ENCODE data around the gene NOP14. TPM values are rescaled to one million over a fixed set of nuclear protein-coding genes. Genes with fewer than 3 reads are reported as not detected.
"Not testable (repeated sequence)": the region's sequence is repeated elsewhere in the genome, so short reads cannot be mapped to it uniquely, and the experiment has no call there.

Gene NOP14
- total RNA-seq, 1 experiment from 2014 or later, result 18.0 TPM

GRCh38 chr4:2961811-2962441, 1.3 kb downstream of the NOP14 start:
- no peak for DNase-seq (ENCODE audit: low read depth)

GRCh38 chr4:2961421-2961810, 1.8 kb downstream of the NOP14 start:
- no peak for DNase-seq (ENCODE audit: low read depth)

DNA sequence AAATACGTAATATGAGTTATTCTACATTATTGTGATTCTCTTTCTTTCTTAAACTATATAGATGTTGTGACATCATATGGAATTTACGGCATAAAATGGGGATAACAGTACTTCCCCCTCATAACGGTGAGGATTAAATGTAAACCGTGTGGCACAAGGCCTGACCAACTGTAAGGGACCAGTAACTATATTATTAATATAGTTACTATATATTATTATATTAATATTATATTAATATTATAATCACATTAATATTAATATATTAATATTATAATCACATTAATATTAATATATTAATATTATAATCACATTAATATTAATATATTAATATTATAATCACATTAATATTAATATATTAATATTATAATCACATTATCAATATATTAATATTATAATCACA, 2.8 kb downstream of the NOP14 start:
- DNase-seq (ENCODE audit: low read depth), result not testable (repeated sequence)

GRCh38 chr4:2958446-2958845, 4.8 kb downstream of the NOP14 start:
- peak; percentile 89 for DNase-seq (ENCODE audit: low read depth)

- not testable (repeated sequence) for DNase-seq (ENCODE audit: low read depth)
These were observed 7.8 kb downstream of the NOP14 start for GRCh38 chr4:2955186-2956044.

DNA sequence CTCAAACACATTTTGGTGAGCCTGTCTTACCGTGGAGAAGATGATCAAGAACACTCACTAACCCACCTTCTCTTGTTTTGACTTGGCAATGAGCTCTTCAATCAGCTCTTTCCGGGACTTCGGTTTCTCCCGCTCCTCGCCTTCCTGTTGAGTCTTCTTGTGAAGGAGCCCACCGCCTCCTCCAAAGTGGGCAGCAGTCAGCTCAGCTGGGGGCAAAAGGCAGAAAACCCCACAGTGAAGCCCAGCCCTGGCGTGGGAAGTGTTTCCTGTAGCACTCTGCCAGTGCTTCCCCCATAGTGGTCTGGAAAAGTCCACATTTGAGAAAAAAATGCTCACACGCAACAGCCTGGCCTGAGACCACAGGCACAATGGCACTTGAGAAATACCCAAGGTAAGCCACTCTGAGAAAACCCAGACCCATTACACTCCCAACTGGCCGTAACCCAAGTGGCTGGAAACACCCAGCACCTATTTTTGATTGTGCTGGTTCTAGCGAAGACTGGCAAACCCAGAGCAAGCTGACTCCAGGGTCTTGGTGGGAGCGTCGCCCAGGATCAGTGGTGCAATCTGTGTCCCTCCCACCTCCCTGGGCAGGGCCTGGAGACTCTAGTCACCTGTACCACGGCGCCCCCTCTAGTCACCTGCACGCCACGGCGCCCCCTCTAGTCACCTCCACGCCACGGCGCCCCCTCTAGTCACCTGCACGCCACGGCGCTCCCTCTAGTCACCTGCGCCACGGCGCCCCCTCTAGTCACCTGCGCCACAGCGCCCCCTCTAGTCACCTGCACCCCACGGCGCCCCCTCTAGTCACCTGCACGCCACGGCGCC, 8.6 kb downstream of the NOP14 start:
- no peak for DNase-seq (ENCODE audit: low read depth)

GRCh38 chr4:2953496-2953895, 9.7 kb downstream of the NOP14 start:
- DNase-seq (ENCODE audit: low read depth), result no peak

- DNase-seq (ENCODE audit: low read depth), result no peak
These were observed 12.8 kb downstream of the NOP14 start for GRCh38 chr4:2950221-2950989.

DNA sequence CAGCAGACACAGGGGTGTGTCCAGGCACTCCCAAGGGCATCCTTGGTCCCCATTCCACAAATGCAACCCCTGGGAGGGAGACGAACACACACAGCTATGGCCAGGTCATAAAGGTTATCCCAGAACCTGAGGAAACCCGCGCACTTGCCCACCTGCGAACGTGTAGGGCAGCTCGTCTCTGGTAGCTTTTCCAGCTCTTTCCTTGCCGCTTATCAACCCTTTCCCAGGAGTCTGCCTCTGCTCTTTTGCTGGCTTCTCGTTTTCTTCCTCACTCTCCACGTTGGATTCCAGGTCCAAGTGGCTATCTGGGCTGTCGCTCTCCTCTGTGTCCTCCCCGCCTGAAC, 13.5 kb downstream of the NOP14 start:
- DNase-seq (ENCODE audit: low read depth), result no peak

DNA sequence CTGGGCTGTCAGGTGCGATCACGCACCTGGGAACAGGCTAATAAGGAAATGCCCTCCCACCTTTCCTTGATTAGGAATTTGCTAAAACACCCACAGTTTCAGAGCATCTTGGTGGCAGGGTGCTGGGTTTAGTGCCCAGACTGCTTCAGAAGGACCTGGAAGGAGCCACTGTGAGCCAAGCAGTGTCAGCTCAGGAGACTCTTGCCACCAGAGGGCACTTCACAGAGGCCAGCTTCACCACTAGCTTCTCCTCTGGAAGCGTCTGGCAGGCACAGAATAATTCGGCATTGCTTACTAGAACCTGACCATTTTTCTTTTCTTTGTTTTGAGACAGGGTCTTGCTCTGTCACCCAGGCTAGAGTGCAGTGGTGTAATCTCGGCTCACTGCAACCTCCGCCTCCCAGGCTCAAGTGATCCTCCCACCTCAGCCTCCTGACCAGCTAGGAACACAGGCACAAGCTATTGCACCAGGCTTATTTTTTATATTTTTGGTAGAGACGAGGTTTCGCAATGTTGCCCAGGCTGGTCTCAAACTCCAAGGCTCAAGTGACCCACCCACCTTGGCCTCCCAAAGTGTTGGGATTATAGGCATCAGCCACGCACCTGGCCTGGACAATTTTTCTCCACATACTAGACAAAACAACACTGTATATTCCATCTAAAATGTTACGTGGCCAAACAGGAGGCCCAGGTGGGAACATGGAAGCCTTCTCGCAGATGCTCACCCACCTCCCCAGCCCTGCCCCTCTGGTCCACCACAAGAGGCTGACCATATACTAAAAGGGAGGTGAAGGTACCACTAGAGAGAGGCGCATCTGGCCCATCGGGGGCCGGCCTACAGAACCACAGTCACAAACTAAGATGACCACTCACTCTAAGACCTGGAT, 14.1 kb downstream of the NOP14 start:
- peak; percentile 32 for DNase-seq (ENCODE audit: low read depth)

DNA sequence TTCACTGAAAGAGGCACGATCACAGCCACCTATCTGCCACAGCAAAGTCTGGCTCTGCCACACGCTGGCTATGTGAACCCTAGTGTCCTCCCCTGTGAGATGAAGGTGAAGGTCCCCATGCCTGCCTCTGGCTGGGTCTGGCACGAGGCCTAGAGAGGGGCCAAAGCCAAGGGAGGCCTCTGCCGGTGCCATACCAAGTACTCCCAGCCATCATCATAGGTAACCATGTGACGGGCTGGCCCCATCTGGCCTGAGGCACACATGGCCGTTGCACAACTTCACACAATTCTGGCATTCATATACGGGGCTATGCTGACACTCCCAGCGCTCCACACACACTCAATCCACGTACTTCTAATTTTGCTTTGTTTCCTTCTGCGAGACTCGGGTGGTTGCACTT, 15.3 kb downstream of the NOP14 start:
- no peak for DNase-seq (ENCODE audit: low read depth)

DNA sequence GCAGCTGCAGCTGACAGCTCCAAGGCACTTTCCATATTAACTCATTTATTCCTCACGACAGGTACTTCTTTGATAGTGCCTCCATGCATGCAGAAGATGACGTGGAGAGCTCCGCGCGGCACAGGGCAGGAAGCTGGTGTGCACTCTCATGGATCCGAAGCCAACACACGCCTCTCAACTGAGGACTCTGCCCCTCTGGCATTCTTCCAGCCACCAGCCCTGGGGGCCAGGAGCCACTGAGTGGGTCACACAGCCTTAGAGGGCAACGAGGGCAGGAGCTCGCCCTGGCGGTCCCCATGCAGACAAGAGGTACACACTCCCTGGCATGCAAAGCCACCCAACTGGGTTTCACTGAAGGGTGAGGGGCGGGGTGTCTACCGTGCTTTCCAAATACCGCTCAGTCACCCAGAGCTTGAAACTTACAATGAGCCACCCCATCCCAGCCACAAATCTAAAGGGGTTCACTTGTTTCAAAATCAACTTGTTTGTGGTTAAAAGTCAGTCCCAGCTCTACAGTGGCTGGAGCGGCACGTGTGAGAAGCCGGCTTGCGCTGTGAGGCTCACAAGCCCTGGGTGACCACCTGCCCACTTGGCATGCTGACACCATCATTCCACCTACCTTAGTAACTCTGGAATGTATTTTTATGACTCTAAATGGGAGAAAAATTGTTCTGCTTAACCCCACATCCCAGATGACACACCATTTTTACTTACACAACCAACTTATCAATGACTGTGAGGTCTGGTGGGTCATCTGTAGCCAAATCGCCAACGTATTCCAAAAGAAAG, 16.2 kb downstream of the NOP14 start:
- DNase-seq (ENCODE audit: low read depth), result peak; percentile 24

- not testable (repeated sequence) for DNase-seq (ENCODE audit: low read depth)
These were observed 17.3 kb downstream of the NOP14 start for GRCh38 chr4:2945619-2946604.

DNA sequence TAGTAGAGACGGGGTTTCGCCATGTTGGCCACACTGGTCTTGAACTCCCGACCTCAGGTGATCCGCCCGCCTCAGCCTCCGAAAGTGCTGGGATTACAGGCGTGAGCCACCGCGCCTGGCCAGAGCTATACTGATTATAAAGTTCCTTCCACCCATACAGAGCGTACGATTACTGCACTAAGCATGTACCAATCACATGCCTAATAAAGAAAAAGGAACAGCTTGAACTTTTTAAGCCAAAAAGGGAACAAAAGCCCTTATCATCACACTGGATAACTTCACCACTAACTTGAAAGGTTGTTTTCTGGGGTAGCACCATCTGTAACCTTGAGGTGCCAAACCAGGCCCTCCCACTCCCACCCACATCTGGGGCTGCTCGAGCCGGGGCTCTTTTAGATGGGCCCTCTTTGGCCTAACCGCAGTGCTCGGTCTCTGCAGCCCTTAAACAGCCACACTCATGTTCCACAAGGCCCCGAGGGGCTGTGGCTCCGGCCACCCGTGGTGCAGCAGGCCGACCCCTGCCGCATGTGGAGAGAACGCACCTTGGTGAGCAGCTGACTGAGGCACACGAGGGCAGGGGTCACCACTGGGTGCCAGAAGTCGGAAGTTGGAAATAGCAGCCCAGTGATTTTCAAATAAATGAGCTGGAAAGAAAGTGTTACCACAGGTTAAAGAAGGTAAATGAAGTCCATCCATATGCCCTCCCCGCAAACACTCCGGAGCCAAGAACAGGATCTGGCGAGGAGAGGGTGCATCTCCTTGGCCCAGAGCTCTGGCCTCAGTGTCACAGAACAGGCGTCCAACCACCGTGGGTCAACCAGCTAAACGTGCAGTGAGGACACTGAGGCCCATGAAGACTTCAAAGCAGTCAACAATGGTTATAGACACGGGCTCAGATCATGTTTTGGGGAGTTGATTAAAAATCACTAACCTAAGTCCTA, 18.4 kb downstream of the NOP14 start:
- DNase-seq (ENCODE audit: low read depth), result no peak

DNA sequence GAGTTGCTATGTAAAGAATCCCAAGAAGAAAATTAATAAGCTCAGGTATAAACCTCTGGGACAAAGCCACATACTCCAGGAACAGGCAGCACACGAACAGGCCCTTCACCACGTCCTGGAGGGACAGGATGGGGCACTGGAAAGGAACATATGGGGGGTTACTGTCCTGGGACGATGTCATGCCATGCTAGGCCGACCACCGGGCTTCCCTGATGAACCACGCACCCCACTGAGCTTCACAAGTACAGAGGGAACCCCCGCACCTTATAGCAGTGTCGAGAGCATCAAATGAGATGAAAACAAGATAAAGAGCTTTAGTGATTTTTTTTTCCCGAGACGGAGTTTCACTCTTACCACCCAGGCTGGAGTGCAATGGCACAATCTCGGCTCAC, 19.1 kb downstream of the NOP14 start:
- no peak for DNase-seq (ENCODE audit: low read depth)

- no peak for DNase-seq (ENCODE audit: low read depth)
These were observed 19.7 kb downstream of the NOP14 start for GRCh38 chr4:2943364-2944090.

Data from M059J (cell line).